ENCODE measurements around the gene DBF4B. TPM values are rescaled to one million over a fixed set of nuclear protein-coding genes. Genes with fewer than 3 reads are reported as not detected.

Gene DBF4B
- total and polyA plus RNA-seq, 2 of the 13 experiments (the other 11 are each of a cell fraction or from before 2014, with no cell fraction given): 11.7 to 13.2 TPM

DNA sequence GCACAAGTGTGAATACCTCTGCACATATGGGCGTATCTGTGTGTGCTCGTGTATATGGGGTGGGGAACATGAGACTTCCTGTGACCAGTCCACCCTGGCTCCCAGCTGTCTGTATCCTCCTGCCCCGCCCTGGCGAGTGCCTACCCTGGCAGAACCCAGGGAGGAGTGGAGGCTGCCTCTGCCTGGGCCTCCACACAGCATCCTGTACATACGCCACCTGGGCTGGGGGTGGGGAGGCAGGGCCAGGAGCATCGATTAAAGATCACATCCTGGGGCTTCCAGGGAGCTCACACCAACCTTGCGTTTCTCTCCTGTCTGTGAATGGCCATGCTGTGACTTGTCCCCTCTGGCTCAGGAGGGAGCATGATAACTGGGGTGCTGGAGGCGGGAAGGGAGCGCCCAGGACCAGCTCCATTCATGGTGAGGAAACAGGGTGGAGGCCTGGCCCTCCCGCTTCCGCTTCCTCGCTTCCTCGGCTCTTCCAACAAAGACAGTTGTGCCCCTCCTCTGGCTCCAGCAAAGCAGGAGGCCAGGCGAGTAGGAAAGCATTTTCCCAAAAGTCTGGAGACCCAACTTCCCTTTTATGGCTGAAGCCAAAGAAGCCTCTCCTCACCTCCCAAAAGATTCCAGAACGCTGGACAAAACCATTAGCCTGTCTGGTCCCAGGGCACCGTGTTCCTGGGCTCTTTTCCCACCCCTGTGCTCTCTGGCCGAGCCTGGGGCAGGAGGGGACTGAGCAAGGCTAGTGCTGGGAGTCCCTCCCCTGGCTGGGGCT is 73.3 kb downstream of the DBF4B start (continued):
- TF ChIP-seq HNF4A (CRISPR knock-in tag; IDR thresholded peaks at IDR 0.05): 0 out of 2 replicates have a peak, but pooled peaks have one; percentile 5
- TF ChIP-seq, protein P1, sequence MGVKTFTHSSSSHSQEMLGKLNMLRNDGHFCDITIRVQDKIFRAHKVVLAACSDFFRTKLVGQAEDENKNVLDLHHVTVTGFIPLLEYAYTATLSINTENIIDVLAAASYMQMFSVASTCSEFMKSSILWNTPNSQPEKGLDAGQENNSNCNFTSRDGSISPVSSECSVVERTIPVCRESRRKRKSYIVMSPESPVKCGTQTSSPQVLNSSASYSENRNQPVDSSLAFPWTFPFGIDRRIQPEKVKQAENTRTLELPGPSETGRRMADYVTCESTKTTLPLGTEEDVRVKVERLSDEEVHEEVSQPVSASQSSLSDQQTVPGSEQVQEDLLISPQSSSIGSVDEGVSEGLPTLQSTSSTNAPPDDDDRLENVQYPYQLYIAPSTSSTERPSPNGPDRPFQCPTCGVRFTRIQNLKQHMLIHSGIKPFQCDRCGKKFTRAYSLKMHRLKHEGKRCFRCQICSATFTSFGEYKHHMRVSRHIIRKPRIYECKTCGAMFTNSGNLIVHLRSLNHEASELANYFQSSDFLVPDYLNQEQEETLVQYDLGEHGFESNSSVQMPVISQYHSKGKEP (CRISPR knock-in tag; IDR thresholded peaks at IDR 0.05): no peak
- no peak for TF ChIP-seq ZNF607 (CRISPR knock-in tag; IDR thresholded peaks at IDR 0.05; ENCODE audit: borderline replicate concordance)
- TF ChIP-seq KMT2A (CRISPR knock-in tag; IDR thresholded peaks at IDR 0.05): no peak
- TF ChIP-seq, protein P2, sequence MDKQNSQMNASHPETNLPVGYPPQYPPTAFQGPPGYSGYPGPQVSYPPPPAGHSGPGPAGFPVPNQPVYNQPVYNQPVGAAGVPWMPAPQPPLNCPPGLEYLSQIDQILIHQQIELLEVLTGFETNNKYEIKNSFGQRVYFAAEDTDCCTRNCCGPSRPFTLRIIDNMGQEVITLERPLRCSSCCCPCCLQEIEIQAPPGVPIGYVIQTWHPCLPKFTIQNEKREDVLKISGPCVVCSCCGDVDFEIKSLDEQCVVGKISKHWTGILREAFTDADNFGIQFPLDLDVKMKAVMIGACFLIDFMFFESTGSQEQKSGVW (CRISPR knock-in tag; IDR thresholded peaks at IDR 0.05; ENCODE audit: borderline replicate concordance): no peak
- peak; percentile 34; the same call in 1 of the 2 replicates for TF ChIP-seq ZMYM3 (CRISPR knock-in tag; IDR thresholded peaks at IDR 0.05)
- no peak for TF ChIP-seq MYC (CRISPR knock-in tag; IDR thresholded peaks at IDR 0.05; ENCODE audit: borderline replicate concordance)

DNA sequence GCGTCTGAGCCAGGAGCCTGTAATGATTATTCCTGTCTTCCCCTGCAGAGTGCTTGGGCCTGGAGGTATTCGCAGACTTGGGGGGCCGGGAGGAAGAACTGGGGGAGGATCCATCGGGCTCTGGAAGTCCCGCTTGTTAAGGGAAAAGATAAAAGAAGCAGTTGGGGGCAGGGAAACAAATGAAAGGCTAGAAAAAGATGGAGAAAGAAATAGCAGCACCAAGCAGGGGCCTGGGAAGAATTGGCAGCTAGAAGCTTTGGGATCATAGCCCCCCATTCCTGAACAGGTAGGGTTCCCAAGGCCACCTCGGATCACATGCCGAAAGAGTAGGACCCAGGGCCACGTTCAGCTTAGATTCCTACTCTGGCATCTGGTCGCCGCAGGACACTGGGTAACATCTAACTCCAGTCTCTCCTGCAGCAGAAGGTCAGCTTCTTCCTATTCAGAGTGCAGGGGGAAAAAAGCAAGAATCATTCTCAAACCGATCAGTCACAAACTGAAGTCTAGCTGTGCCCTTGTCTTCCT is 73.9 kb downstream of the DBF4B start:
- no peak overlapping the region for H3K27ac ChIP-seq (ENCODE audit: extremely low read length, insufficient read depth, low read length)
- intact Hi-C loops (cut with micrococcal nuclease; ENCODE audit: unreplicated experiment) (no loop called here), in situ Hi-C loops (cut with HindIII; ENCODE audit: extremely low pct_ligation_motif_present, low pct_unique_long_range_greater_than_20kb) (loop anchor here (5.0 to 25.0 kb wide), 2 partner anchors 45 to 230 kb away; no protein-coding TSS in a partner anchor)
- H3K4me3 ChIP-seq (replicated peaks in 1 of 3; ENCODE audit: insufficient read depth in 1 of 3, low read depth in 2 of 3, low read length in 3 of 3): peak overlapping the region; percentile 24 to 51 (median 41)
- H3K4me2 ChIP-seq (ENCODE audit: low read depth, low read length): peak overlapping the region; percentile 73
- peaks cover 10 to 55% of the 10 kb centered on the region in 2 experiments; a peak in 4 of 5 replicates for H3K27me3 ChIP-seq (ENCODE audit: control insufficient read depth in 1 of 2, insufficient read depth in 2 of 2, low read length in 2 of 2)
- H2AFZ ChIP-seq (ENCODE audit: low read length): peak overlapping the region; percentile 52
- DNase-seq (ENCODE audit: low spot score) (no peak), FAIRE-seq (no peak), ATAC-seq (no peak)
- no peak overlapping the region for H3K9ac ChIP-seq (ENCODE audit: insufficient read depth, low read depth, low read length)
- POLR2A ChIA-PET: no interaction called here
- no peaks in the 10 kb centered on the region for H3K9me3 ChIP-seq (ENCODE audit: low read length)
- CTCF ChIA-PET (ENCODE audit: low intra/inter-chr PET ratio, low total read pairs): interaction anchor here (1.7 kb wide), 1 partner anchor 83 kb away, joined by 6 read pairs; no protein-coding TSS in a partner anchor
- TF ChIP-seq, protein P3, sequence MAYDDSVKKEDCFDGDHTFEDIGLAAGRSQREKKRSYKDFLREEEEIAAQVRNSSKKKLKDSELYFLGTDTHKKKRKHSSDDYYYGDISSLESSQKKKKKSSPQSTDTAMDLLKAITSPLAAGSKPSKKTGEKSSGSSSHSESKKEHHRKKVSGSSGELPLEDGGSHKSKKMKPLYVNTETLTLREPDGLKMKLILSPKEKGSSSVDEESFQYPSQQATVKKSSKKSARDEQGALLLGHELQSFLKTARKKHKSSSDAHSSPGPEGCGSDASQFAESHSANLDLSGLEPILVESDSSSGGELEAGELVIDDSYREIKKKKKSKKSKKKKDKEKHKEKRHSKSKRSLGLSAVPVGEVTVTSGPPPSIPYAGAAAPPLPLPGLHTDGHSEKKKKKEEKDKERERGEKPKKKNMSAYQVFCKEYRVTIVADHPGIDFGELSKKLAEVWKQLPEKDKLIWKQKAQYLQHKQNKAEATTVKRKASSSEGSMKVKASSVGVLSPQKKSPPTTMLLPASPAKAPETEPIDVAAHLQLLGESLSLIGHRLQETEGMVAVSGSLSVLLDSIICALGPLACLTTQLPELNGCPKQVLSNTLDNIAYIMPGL (CRISPR knock-in tag; IDR thresholded peaks at IDR 0.05; ENCODE audit: borderline replicate concordance in 1 of 2, low read depth in 1 of 2): peak in 1 of 2 experiments; percentile 8; a peak in 1 of 4 replicates
- no peak for TF ChIP-seq TBL1XR1 (IDR thresholded peaks at IDR 0.05; ENCODE audit: borderline replicate concordance, low read length, partially characterized antibody)
- TF ChIP-seq BCL6 (CRISPR knock-in tag; IDR thresholded peaks at IDR 0.05): no peak
- TF ChIP-seq ZIK1 (CRISPR knock-in tag; IDR thresholded peaks at IDR 0.05; ENCODE audit: borderline replicate concordance, low read depth): no peak
- TF ChIP-seq ZNF772 (CRISPR knock-in tag; IDR thresholded peaks at IDR 0.05): no peak
- no peak for TF ChIP-seq ZKSCAN5 (CRISPR knock-in tag; IDR thresholded peaks at IDR 0.05)
- TF ChIP-seq ZNF143 (CRISPR knock-in tag; IDR thresholded peaks at IDR 0.05): no peak
- BruUV-seq (replicated peaks): no TSS peak
- H3K4me1 ChIP-seq (ENCODE audit: insufficient read depth, low read length): peaks cover 37% of the 10 kb centered on the region
- H4K20me1 ChIP-seq (ENCODE audit: insufficient read depth, low read length): no peaks in the 10 kb centered on the region
- 20% methylated on average over 11 of the region's 11 CpGs for WGBS (ENCODE audit: low lambda C conversion rate)
- H3K79me2 ChIP-seq (ENCODE audit: insufficient read depth, low read length): no peaks in the 10 kb centered on the region
- H3K36me3 ChIP-seq (replicated peaks in 1 of 2; ENCODE audit: control insufficient read depth in 1 of 2, insufficient read depth in 2 of 2, low read length in 2 of 2): no peaks in the 10 kb centered on the region

Measured in HepG2 (cell line).